HepG2 (cell line): ENCODE results near the gene EPB41L2.

ENCODE experiments used
- CTCF ChIP-seq: sonication (generic); formaldehyde crosslinking; IDR thresholded peaks from 2 replicates; pipeline ENCODE4 v1.5.0; 2020; ENCODE audit warnings: mild to moderate bottlenecking, missing genetic modification reagents, moderate library complexity
- MTA3 ChIP-seq: sonication (generic); formaldehyde crosslinking; IDR thresholded peaks from 2 replicates; pipeline ENCODE4 v1.4.0; 2020; ENCODE audit warnings: missing genetic modification reagents
- ONECUT2 ChIP-seq: sonication (generic); formaldehyde crosslinking; IDR thresholded peaks from 2 replicates; pipeline ENCODE4 v1.4.0; 2020; ENCODE audit warnings: missing genetic modification reagents

GRCh38 chr6:130966344-130966980 lies 96.6 kb downstream of the EPB41L2 start:
- no peak for TF ChIP-seq ONECUT2
- no peak for TF ChIP-seq CTCF
- TF ChIP-seq MTA3: no peak
